ENCODE data around the gene GLDC. TPM values are rescaled to one million over a fixed set of nuclear protein-coding genes. Genes with fewer than 3 reads are reported as not detected.

The GLDC gene
- total and polyA plus RNA-seq, 10 of the 15 experiments (the other 5 are each of a cell fraction or from before 2014, with no cell fraction given): 33.1 to 165 (median 114) TPM

- Histone ChIP-seq H3K4me1 (ENCODE audit: control insufficient read depth, insufficient read depth, low read length) (peaks cover 17% of the 10 kb centered on the region), H3K79me2 (ENCODE audit: control insufficient read depth, insufficient read depth, low read length) (no peaks in the 10 kb centered on the region), H3K27me3 (replicated peaks in 1 of 2; ENCODE audit: control insufficient read depth in 2 of 2, insufficient read depth in 2 of 2, low read length in 1 of 2) (no peaks in the 10 kb centered on the region), H4K20me1 (ENCODE audit: control insufficient read depth, insufficient read depth) (no peaks in the 10 kb centered on the region), H3K4me2 (ENCODE audit: control insufficient read depth, insufficient read depth) (no peak overlapping the region), H3K4me3 (no peak overlapping the region), H3K9ac (ENCODE audit: control insufficient read depth, insufficient read depth, low read length) (no peak overlapping the region), H3K9me3 (replicated peaks; ENCODE audit: control insufficient read depth, insufficient read depth, low read length) (no peaks in the 10 kb centered on the region), H3K36me3 (ENCODE audit: control insufficient read depth in 2 of 2, insufficient read depth in 2 of 2, low read length in 1 of 2) (peaks cover 8 to 23% of the 10 kb centered on the region in 2 experiments), H3K27ac (ENCODE audit: control insufficient read depth, insufficient read depth) (no peak overlapping the region), H2AFZ (ENCODE audit: control insufficient read depth, low read depth, low read length) (no peak overlapping the region)
- POLR2A ChIA-PET: interaction anchor here (0.6 to 3.4 kb wide), 7 partner anchors 20 to 90 kb away, joined by 3 to 18 read pairs (median 6); no protein-coding TSS in a partner anchor
- 97% methylated on average over 5 of the region's 5 CpGs for WGBS (ENCODE audit: insufficient coverage, insufficient replicate concordance, low lambda C conversion rate, missing lambda C conversion rate)
- intact Hi-C loops (cut with micrococcal nuclease; ENCODE audit: unreplicated experiment): no loop called here
- CTCF ChIA-PET: interaction anchor here (0.6 to 6.2 kb wide), 11 partner anchors 14 to 483 kb away, joined by 3 to 36 read pairs (median 3); no protein-coding TSS in a partner anchor
- no peak for DNase-seq (ENCODE audit: low read depth, low spot score)
- no peak for FAIRE-seq
- no peak for ATAC-seq
- TF ChIP-seq MTA2 (IDR thresholded peaks at IDR 0.05; ENCODE audit: low read depth) (no peak), CBX5 (IDR thresholded peaks at IDR 0.05; ENCODE audit: low read depth) (no peak), FOS (IDR thresholded peaks at IDR 0.05; ENCODE audit: borderline replicate concordance, extremely low read depth, insufficient read length) (no peak), RBBP5 (conservative IDR thresholded peaks at IDR 0.05) (no peak), RB1 (IDR thresholded peaks at IDR 0.05; ENCODE audit: borderline replicate concordance) (no peak), ZNF217 (IDR thresholded peaks at IDR 0.05) (no peak), RELA (IDR thresholded peaks at IDR 0.05; ENCODE audit: borderline replicate concordance, partially characterized antibody) (no peak), JUNB (IDR thresholded peaks at IDR 0.05) (no peak), ZBTB33 (IDR thresholded peaks at IDR 0.05) (no peak), TCF7 (IDR thresholded peaks at IDR 0.05; ENCODE audit: borderline replicate concordance) (no peak), ZNF592 (IDR thresholded peaks at IDR 0.05) (no peak), KDM1A (IDR thresholded peaks at IDR 0.05; ENCODE audit: borderline replicate concordance) (no peak), IKZF2 (IDR thresholded peaks at IDR 0.05) (no peak), ZBED1 (IDR thresholded peaks at IDR 0.05; ENCODE audit: borderline replicate concordance) (no peak), SMC3 (IDR thresholded peaks at IDR 0.05; ENCODE audit: borderline replicate concordance, low read length) (no peak), BCL11A (IDR thresholded peaks at IDR 0.05; ENCODE audit: low read depth, low read length) (no peak)
- SMC1A ChIA-PET (ENCODE audit: uncharacterized antibody, unreplicated experiment): interaction anchor here (0.8 to 4.2 kb wide), 12 partner anchors 19 to 1042 kb away, joined by 3 to 31 read pairs (median 12); no protein-coding TSS in a partner anchor
- RAD21 ChIA-PET (ENCODE audit: unreplicated experiment): interaction anchor here (0.7 to 3.5 kb wide), 9 partner anchors 14 to 244 kb away, joined by 3 to 16 read pairs (median 4); no protein-coding TSS in a partner anchor
- BruUV-seq (replicated peaks): no TSS peak
- in situ Hi-C loops (cut with MboI): no loop called here
Observed at GRCh38 chr9:6600006-6600405, 45.5 kb downstream of the GLDC start.

Data from GM12878 (cell line).